NCI-H2227 treated with DMSO at 0.1 percent for 48 hours (cell line): ENCODE data around the gene CIDEA.
"Not testable (repeated sequence)": the region's sequence is repeated elsewhere in the genome, so short reads cannot be mapped to it uniquely, and the experiment has no call there.

Experiments
- DNase-seq: peaks from one replicate; lab custom pipeline; 2025; lab: John Stamatoyannopoulos, UW

The CIDEA gene

DNA sequence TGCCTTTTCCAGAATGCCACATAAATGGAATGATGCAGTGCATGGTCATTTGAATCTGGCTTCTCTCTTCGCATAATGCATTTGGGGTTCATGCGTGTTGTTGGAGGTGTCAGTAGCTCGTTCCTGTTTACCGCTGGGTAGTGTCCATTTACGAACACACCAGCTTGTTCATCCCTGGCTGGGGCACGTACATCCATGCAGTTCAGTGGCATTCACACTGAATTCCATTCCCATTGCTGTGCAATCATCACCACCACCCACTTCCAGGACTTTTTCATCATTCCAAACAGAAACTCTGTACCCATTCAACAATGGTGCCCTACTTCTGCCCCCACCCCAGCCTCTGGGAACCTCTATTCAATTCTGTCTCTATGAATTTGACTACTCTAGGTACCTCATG lies 14.7 kb upstream of the CIDEA start:
- DNase-seq = no peak

DNA sequence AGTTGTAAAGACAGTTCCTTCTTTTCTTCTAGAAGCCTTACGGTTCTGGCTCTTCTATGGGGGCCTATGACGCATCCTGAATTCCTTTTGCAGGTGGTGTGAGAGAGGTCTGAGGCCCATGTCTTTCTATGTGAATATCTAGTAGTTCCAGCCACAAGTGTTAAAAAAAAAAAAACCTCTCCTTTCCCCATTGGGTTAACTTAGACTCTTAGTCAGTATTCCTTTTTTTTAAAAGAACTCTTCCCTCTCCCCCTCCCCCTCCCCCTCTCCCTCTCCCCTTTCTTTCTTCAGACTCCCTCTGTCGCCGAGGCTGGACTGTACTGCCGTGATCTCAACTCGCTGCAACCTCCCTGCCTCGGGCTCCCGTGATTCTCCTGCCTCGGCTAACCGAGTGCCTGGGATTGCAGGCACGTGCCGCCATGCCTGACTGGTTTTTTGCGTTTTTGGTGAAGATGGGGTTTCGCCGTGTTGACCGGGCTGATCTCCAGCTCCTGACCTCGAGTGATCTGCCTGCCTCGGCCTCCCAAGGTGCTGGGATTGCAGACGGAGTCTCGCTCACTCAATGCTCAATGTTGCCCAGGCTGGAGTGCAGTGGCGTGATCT lies 11.4 kb upstream of the CIDEA start:
- DNase-seq = no peak

GRCh38 chr18:12243272-12243671 lies 10.9 kb upstream of the CIDEA start:
- not testable (repeated sequence) for DNase-seq

DNA sequence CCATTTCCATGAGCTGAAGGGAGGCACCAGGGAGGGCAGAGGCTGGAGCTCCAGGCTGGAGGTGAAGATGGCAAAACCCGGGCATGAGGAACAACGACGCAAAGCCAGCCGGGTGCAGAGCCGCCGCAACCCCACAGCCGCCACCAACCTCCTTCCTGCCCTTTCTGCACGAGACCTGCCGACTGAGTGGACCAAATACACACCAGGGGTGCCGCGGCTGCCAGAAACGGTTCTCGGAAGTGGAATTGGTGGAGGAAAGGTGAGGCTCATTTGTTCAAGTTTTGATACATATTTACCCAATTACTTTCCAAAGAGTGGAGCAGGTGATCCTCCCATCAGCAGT lies 8.4 kb upstream of the CIDEA start:
- no peak for DNase-seq

- DNase-seq = no peak
These were observed 7.0 kb upstream of the CIDEA start for GRCh38 chr18:12246849-12247808.

DNA sequence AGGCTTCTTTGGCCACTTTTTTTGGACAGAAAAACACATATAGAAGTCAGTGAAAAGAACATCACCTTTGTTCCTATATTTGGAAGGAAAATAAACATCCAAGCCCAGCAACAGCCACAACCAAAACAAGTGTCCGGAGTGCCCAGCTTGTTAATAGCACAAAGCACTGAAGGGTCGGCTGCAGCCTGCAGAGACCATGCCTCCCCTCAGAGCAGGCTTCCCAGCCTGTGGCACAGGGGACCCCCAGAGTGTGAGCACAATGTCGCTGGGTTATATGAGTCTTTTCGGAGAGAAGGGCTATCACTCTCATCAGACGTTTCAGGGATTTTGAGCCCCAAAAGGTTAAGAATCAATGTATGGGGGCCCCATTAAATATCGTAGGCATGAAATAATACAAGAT lies 6.2 kb upstream of the CIDEA start:
- no peak for DNase-seq

DNA sequence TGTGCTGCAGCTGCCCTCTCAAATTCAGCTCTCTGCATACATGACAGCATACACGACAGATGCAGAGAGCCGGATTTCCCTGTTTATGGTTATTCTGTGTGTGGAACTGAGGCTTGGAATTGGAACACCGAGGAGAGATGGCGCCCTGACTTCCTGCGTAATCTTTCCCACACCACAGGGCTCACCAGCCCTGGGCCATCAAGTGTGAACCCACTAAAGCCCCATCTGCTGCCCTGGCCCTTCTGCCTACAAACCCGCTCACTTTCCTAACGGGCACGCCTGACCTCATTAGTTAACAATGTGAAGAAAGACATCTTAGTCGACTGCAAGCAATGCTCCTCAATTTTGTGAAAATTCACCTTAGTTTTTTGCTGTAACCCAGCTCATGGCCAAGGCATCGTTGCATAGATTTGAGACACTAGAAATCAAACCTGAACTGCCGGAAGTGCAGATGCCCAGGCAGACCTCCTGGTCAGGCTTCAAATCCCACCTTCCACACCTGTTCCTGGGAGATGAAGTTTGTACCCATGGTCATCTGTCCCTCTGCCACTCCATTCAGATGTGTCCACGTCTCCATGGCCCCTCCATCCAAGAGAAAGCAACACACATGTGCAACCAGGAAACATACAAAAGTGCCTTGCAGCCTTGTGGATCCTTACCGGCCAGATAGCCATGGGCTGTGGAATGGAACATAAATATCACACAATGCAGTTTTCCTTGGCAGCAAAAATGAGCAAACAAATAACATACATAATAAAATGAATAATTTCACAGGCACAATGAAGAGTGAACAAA lies 5.0 kb upstream of the CIDEA start:
- DNase-seq = no peak

GRCh38 chr18:12251311-12251710 lies 2.9 kb upstream of the CIDEA start:
- DNase-seq = no peak

- no peak for DNase-seq
These were observed 2.1 kb upstream of the CIDEA start for GRCh38 chr18:12252061-12252460.

- no peak for DNase-seq
These were observed 1.1 kb upstream of the CIDEA start for GRCh38 chr18:12253027-12253426.

DNA sequence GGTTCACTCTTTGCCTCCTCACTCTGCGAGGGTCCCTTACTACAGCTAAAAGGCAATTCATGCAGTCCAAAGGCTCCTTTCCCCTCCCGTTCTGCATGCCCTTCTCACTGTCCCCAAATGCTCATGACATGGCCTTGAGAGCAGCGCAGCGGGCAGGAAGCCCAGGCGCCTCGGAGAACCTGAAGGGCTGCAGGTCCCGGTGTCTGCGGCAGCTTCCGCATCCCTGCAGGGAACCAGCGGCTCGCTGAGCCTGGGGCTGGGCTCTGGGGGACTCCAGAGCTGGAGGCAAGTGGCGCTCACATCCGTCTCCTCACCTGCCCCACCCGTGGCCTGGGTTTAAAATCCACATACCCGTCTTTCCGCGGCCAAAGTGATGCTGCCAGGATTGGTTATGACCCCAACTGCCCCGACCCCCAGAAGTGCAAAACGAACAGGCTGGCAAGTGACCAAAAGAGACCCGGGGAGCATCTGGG lies 462 bp upstream of the CIDEA start:
- no peak for DNase-seq

DNA sequence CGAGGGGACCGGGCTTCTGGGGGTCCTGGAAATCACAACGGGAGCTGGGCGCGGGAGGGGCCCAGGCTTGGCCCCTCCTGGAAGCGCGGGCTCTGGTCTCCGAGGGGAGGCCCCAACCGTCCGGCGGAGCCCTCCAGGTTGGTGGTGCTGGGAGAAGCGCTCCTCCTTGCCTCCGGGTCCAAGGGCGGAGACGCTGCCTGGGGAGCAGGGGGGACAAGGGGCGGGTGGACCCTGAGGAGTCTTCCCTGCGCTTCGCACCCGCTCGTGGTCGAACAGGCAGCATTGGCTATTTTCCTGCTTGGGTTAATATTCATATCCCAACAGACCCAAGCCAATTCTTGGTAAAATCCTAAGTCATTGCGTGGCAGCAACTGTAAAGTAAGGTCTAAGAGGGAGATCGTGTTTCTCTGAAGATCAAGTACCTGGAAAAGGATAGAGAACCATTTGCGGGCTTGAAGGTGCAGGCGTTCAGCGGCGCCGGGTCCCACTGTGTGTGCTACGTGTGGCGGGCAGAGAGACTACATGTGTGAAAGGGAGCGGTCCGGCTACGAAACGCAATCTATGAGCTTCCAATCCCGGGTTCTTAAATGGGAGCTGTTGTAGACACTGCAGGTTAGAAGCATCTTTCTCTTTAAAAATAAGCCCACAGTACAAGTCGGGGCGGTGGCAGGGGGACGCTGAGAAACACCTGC lies 805 bp downstream of the CIDEA start:
- no peak for DNase-seq

GRCh38 chr18:12255626-12256026 lies 1.5 kb downstream of the CIDEA start:
- DNase-seq = no peak

GRCh38 chr18:12256951-12257350 lies 2.8 kb downstream of the CIDEA start:
- no peak for DNase-seq

DNA sequence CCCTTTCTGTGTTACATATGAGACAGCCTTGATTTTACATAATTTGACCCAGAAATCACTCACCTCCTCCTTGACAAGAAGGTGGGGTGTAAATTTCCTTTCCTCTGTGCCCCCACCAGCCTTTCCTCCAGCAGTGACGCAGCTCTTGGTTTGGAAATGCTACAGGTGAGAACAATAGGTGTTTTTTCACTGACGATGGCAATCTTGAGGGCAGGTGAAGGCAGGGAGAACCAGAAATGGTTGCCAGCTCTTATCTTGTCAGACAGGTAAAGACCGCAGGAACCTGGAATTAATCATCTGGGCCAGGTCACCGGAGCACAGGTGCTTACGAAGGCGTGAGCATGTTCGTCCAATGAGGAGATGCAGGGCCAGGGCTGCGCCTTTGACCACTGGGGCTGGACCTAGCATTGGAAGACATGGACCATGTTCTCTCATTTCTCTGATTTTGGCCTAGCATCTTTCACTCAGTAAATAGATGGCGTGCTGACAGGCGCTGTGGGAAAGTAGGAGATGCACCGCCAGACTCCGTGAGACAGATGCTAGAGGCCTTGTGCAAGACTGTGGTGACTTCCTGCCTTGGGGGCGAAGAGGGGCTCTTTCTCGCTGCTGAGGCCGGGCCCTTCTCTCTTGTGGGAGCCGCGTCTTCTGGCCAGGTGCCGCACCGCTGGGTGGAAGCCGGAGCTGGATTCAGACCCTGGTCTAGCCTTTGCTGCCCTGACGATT lies 4.0 kb downstream of the CIDEA start:
- DNase-seq = no peak

DNA sequence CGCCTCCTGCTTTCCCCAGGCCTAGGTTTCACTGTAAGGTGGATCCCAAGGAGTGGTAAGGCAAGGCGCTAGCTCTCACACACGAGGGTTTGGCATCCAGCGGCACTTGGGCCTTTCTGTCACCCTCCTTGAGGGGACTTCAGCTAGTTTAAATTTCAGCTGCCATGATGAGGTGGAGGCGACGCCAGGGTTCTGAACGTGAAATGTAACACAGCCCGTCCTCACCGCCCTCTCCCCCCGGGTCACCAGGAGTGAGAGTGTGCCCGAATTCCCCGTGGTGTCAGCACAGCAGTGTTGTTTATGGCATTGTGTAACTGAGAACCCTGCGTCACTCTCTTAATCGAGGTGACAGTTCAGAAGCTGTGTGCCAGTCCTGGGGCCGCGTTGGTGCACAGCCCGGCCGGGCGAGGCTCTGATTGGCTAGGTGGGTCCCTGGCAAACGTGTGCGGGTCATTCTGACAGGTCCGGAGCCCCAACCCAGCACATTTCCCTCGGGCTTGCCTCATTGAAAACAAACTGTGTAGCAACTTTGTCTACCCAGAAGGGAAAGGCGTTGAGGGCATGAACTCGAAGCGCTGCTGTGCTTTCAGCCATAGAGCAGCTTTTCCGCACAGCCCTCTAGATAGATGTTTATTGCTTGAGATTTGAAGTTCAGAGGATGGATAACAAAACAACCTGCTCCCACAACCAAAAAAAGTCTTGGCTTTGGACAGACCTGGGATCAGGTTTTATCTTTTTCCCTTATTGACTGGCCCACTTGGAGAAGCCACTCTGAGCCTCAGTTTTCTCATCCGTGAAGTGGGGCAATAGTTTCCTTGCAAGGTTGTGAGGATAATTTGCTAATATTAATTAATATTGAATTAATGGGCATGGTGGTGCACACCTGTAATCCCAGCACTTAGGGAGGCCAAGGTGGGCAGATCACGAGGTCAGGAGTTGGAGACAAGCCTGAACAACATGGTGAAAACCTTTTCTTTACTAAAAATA lies 4.9 kb downstream of the CIDEA start:
- no peak for DNase-seq

- DNase-seq = no peak
These were observed 8.6 kb downstream of the CIDEA start for GRCh38 chr18:12262748-12263147.

DNA sequence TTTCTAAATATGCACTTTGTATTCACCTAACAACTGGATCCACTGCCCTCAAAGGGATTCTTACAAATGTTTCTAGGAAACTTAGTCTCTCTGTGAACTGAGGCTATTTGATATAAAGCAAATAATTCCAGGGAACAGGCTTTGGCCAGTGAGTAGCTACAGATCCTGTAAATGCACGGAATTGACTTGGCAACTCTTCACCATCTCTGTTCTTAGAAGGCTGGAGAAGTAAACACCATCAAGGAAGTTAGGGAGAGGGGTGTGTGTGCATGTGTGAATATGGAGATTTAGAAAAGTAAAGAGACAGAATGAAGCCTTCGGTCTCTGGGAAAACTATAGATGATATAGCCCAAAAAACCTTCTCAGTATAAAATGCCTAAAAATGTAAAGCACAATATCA lies 10.7 kb downstream of the CIDEA start:
- DNase-seq = no peak

DNA sequence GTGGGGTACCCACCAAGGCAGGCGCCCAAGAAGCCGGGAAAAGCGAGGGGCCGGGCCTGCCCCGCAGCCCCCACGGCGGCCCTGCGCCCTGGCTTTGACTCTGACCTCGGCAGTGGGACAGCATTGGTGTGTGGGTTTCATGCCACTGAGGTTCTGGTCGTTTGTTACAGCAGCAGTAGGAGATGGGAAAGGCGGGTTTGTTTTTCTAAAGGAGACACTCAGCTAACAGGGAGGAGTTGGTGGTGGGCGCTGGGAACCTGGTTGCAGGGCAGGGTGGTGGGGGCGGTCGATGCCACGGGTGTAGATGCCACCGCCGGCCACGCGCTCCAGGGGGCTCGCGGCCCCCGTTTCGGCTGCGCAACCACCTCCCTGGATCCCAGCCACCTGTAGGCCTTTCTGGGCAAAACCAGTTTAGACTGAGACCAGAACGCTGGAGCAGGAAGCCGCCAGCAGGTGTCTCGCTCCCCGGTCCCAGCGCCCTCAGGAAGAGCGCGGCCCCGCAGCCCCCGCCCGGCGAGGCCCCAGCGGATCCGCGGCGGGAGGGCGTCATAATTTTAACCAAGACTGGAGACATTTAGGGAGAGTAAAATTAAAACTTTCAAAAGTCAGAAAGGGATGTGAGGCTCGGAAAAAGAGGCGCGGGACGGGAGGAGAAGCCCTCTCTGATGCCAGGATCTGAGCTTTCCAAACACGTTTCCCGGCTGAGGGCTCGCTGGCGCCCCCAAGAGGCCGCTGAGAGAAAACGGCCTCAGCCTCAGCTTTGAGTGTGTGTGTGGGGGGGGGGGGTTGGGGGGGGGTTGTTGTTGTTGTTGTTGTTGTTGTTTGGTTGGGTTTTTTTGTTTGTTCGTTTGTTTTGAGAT lies 17.4 kb downstream of the CIDEA start:
- DNase-seq = peak; percentile 93
